Activated CD4-positive, alpha-beta T cell treated with anti-CD3 and anti-CD28 coated beads, Interleukin-2, amount 50 U/mL, for 4 hours (primary cell): ENCODE measurements around the gene EYS.

Experiments used
- DNase-seq, 2 experiments: peaks; one replicate each; pipeline ENCODE4 v3.0.0-alpha.2; 2020

The EYS gene

GRCh38 chr6:64803470-64804166 lies 903.4 kb downstream of the EYS start:
- DNase-seq: no peak

- DNase-seq: no peak
Measured at GRCh38 chr6:64792534-64792933, 914.5 kb downstream of the EYS start.

- no peak for DNase-seq
Measured at GRCh38 chr6:64789476-64789875, 917.5 kb downstream of the EYS start.

- no peak for DNase-seq
Measured at GRCh38 chr6:64786736-64787135, 920.3 kb downstream of the EYS start.

GRCh38 chr6:64782877-64783276 lies 924.1 kb downstream of the EYS start:
- DNase-seq: no peak

- DNase-seq: no peak
Measured at GRCh38 chr6:64777941-64778785, 928.9 kb downstream of the EYS start.

- DNase-seq: no peak
Measured at GRCh38 chr6:64776359-64776758, 930.7 kb downstream of the EYS start.

GRCh38 chr6:64774881-64775280 lies 932.1 kb downstream of the EYS start:
- DNase-seq: no peak

- no peak for DNase-seq
Measured at GRCh38 chr6:64750910-64751309, 956.1 kb downstream of the EYS start.

GRCh38 chr6:64737418-64737817 lies 969.6 kb downstream of the EYS start:
- DNase-seq: no peak

- DNase-seq: no peak
Measured at GRCh38 chr6:64736421-64736950, 970.5 kb downstream of the EYS start.

GRCh38 chr6:64733433-64733832 lies 973.6 kb downstream of the EYS start:
- DNase-seq: no peak

- DNase-seq: no peak
Measured at GRCh38 chr6:64732888-64733287, 974.1 kb downstream of the EYS start.

GRCh38 chr6:64729522-64729921 lies 977.5 kb downstream of the EYS start:
- no peak for DNase-seq

- no peak for DNase-seq
Measured at GRCh38 chr6:64727075-64727474, 980.0 kb downstream of the EYS start.

GRCh38 chr6:64724091-64724490 lies 982.9 kb downstream of the EYS start:
- no peak for DNase-seq

- no peak for DNase-seq
Measured at GRCh38 chr6:64723327-64724058, 983.5 kb downstream of the EYS start.

- DNase-seq: no peak
Measured at GRCh38 chr6:64721865-64722264, 985.2 kb downstream of the EYS start.

- DNase-seq: no peak
Measured at GRCh38 chr6:64717281-64717680, 989.7 kb downstream of the EYS start.

GRCh38 chr6:64715624-64716023 lies 991.4 kb downstream of the EYS start:
- DNase-seq: no peak

- no peak for DNase-seq
Measured at GRCh38 chr6:64714073-64714472, 993.0 kb downstream of the EYS start.

- no peak for DNase-seq
Measured at GRCh38 chr6:64713175-64713574, 993.9 kb downstream of the EYS start.

GRCh38 chr6:64712606-64713005 lies 994.4 kb downstream of the EYS start:
- DNase-seq: no peak
